ENCODE results near the gene RAB20. TPM values are rescaled to one million over a fixed set of nuclear protein-coding genes. Genes with fewer than 3 reads are reported as not detected.

Gene RAB20
- total and polyA plus RNA-seq, 2 of the 8 experiments (the other 6 are each of a cell fraction or from before 2014, with no cell fraction given), result 14.8 to 27.9 TPM

DNA sequence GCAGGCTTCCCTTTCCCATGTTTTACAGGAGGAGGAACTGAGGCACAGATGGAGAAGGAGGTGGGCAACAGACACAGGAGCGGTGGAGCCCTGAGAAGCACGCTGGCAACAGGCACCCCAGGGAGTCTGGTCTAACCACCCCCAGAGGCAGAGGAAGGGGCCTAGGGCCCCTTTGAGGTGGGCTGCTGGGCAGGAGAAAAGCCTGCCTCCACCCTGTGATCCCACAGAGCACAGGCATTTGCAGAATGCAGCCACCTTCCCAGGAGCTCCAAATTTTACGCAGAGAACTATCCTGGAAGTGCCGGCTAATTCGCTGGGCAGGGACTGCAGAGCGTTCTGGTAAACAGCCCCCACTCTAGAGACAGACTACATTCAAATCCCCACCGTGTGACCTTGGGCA lies 30.4 kb downstream of the RAB20 start (continued):
- TF ChIP-seq TAF7 (optimal IDR thresholded peaks at IDR 0.05; ENCODE audit: borderline replicate concordance, low read depth, low read length) (no peak), BCL11A (IDR thresholded peaks at IDR 0.05; ENCODE audit: low read depth in 2 of 2, low read length in 2 of 2) (no peak), CHD1 (IDR thresholded peaks at IDR 0.05; ENCODE audit: low read depth, low read length) (no peak), EZH2 (IDR thresholded peaks at IDR 0.05; ENCODE audit: low read depth, low read length, severe bottlenecking) (no peak), SIN3A (conservative IDR thresholded peaks at IDR 0.05 in 1 of 2, IDR thresholded peaks at IDR 0.05 in 1 of 2; ENCODE audit: low read depth in 1 of 2, low read length in 2 of 2) (no peak), TEAD4 (IDR thresholded peaks at IDR 0.05; ENCODE audit: low read depth, low read length) (no peak), BRCA1 (IDR thresholded peaks at IDR 0.05; ENCODE audit: low read depth, low read length) (no peak)
- TF ChIP-seq, protein P1, sequence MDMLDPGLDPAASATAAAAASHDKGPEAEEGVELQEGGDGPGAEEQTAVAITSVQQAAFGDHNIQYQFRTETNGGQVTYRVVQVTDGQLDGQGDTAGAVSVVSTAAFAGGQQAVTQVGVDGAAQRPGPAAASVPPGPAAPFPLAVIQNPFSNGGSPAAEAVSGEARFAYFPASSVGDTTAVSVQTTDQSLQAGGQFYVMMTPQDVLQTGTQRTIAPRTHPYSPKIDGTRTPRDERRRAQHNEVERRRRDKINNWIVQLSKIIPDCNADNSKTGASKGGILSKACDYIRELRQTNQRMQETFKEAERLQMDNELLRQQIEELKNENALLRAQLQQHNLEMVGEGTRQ (IDR thresholded peaks at IDR 0.05; ENCODE audit: low read length), result no peak
